DMS 273 (cell line): ENCODE data around the gene HOXD9.

ENCODE experiments used
- DNase-seq: peaks from one replicate; lab custom pipeline; 2025; ENCODE audit not compliant: unreplicated experiment; lab: John Stamatoyannopoulos, UW

The HOXD9 gene

DNA sequence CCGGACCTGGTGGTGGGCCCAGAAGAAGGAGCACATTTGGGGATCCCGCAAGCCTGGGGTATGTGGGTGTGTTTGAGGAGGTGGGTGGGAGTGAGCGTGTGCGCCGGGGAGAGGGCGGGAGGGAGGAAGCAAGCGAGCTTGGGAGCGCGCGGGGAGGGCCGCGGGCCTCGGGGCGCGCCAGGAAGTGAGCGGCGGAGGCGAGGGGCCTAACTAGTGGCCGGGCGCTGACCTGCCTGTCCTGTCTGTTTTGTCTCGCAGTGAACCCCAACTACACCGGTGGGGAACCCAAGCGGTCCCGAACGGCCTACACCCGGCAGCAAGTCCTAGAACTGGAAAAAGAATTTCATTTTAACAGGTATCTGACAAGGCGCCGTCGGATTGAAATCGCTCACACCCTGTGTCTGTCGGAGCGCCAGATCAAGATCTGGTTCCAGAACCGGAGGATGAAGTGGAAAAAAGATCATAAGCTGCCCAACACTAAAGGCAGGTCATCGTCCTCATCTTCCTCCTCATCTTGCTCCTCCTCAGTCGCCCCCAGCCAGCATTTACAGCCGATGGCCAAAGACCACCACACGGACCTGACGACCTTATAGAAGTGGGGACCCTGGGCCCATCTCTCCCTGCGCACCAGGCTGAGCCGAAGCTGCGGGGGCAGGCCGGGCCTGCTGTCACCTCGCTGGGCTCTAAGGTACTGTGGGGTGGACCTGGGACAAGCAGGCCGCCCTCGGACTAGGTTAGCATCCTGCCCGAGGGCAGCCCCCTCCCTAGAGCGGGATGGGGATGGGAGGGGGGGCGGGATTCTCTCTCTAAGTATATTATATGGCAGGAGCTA is 30.0 kb downstream of the HOXD9 start:
- no peak for DNase-seq

DNA sequence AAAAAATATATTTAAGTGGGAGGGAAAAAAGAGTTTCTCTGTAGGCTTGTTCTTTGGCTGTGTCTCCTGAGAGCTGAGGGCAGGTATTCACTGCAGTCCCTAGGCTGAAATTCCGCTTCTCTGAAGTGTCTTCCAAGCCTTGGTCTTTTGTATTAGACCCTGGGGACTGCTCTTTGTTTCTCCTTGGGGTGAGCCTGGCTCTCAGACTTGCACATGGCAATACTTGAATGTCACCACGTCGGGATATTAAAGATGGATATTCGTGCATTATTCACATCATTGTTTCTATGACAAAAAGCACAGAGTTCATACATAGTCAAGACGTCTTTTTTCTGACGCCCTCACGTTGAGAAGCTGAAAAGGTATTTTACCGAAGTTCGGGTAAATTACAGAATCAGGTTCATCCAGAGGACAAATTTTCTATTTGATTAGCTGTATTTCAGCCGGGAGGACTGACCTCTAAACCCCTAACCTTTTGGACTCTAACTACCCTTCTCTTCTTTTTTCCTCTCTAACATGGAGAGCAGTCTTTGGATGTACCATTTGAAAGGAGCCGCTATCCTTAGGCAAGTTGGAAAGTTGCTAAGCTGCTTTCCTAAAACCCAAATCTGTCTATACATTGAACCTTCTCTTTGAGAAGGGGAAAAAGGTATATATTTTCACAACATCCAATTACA is 32.2 kb downstream of the HOXD9 start:
- DNase-seq, result no peak

GRCh38 chr2:176155356-176156044 is 33.0 kb downstream of the HOXD9 start:
- no peak for DNase-seq

GRCh38 chr2:176156301-176156806 is 33.8 kb downstream of the HOXD9 start:
- DNase-seq, result no peak

GRCh38 chr2:176156807-176157498 is 34.4 kb downstream of the HOXD9 start, which contains the start of gene HOXD3:
Gene HOXD3 (plus strand): TSS chr2:176157307. CDS start chr2:176169115, 11,808 bp downstream.
- no peak for DNase-seq

- no peak for DNase-seq
These were observed 35.1 kb downstream of the HOXD9 start for GRCh38 chr2:176157499-176158185.

GRCh38 chr2:176158186-176158591 is 35.7 kb downstream of the HOXD9 start:
- DNase-seq, result no peak

GRCh38 chr2:176158855-176159662 is 36.5 kb downstream of the HOXD9 start:
- no peak for DNase-seq

- DNase-seq, result no peak
These were observed 37.2 kb downstream of the HOXD9 start for GRCh38 chr2:176159663-176160250.

DNA sequence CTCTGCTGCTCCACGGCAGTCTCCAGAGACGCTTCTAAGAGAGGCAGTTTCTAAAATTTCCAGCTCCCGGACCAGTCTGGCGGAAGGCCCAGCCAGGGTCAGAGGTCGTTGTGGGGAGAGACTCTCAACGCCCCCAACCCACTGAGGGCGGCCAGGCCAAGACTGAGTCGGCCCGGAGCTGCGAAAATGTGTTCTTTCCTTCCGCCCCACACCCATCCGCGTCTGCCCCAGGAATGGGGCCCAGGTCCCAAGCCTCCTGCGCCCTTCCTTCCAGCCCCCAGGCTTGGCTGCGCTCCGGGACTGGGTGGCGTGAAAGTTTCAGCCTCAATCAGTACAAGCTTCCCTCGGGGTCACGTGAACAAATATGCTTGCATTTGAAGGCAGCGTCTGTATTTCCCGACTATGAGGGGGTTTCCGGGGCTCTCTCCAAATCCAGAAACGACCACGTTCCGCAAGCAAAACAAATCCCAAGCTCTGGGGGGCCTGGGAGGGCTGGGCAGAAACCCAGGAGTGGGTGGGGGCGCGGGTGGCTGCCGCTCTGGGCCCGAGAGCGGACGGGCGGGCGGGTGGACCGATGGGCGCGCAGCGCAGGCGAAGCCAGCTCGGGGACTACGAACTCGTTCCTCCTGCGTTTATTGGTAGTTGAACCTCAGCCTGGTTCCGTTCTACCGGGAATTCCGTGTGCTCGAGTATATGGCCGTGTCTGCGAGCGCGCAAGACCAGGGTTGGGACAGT is 37.9 kb downstream of the HOXD9 start:
- no peak for DNase-seq

DNA sequence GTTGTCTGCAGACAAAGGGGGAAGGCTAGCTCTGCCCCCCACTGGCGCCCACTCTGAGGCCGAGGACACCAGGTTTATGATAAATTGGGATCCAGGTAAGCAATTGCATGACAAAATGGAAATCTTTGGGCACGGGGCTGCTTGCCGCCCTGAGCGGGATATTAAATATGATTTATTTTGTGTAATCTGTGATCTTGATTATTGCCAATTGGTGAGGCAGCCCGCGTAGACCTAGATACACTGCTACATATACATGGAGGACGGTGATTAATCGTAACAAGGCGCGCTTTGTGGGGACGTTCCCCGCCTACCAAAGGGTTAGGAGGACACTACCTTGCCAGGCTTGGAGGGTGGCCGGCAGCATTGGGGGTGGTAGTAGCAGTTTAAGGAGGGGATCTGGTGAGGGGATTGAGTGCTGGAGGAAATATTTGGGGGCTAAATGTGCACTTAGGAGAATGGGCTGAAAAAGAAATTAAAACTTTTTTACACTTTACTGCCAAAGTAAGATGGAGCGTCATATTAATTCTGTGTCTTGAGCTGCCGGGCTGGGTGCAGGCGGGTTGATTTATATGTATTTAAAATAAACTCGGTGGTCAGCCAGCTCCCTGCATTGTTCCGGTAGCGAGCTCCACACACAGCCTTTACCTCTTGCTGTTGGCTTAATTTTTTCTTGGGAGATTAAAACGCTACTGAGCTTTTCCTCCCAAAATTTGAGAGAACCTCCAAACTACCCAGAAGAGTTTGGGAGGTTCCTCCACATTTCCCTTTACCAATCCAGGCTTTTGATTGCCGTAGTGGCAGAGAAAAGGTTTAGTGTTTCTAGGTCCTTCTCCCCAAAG is 38.7 kb downstream of the HOXD9 start:
- DNase-seq, result no peak

- DNase-seq, result no peak
These were observed 39.5 kb downstream of the HOXD9 start for GRCh38 chr2:176161825-176162626.

DNA sequence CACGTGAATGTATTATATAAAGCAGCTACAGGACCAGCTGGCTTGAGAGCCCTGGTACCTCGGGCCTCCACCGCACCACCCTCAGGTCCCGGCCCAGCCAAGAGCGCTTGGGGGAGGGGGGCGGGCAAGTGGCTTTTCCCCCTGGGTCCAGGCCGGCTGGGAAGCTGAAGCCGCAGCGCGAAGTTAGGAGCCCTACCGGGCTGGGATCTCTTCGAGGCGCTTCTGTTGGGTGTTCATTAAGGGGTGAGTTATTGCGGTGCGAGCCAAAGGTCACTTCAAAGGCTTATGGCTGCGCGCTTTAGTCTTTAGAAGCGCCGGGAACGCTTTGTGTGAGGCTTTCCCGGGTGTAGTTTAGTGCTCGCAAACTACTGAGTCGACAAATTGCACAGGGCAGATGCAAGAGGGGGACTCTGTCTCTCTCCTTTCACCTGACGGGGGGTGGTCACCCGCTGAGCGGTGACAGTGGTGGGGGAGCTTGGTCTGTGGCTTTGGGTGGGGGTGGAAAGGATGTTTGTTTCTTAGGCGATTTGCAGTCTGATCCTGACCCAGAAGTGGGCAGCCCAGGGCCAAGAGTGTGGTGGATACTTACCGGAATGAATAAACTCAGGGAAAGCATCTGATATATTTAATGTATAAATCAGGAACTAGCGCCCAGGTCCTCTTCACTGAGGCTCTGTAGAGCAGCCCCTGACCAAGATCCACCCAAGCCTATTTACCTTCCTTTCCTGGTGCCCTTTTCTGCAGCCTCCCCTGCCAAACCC is 40.6 kb downstream of the HOXD9 start:
- no peak for DNase-seq

DNA sequence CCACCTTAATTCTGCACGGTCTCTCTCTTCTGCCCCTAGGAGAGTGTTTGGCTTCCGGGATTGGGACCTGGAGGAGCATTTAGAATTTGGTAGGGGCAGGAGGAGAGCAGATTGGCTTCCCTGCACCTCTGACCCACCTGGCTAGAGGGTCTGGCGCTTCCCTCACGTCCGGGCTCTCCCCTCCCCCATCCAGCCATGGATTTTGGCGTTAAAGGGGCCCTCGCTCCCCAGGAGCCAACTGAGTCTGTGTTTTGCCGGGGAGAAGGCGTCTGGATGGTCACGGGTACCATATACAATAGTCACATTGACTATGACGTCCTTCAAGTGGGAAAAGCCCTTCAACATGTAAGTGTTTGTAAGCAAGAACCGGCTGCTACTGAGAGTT is 41.1 kb downstream of the HOXD9 start:
- no peak for DNase-seq

GRCh38 chr2:176164201-176164600 is 41.7 kb downstream of the HOXD9 start:
- no peak for DNase-seq
